SU-DHL-6 (cell line): Measurements from ENCODE around the gene IQCH.

ENCODE experiments used
- EZH2phosphoT487 ChIP-seq: fragments of 200-600 bp; sonication (generic), shearing (Covaris generic); conservative IDR thresholded peaks from 2 replicates; pipeline ENCODE4 v1.6.1; 2018; ENCODE audit warnings: mild to moderate bottlenecking, antibody characterized with exemption, low read length, moderate library complexity, mixed read lengths
- TF ChIP-seq, protein P1 (sequence below): fragments of 200-600 bp; sonication (generic); IDR thresholded peaks from one replicate; pipeline ENCODE4 v1.5.1; 2017; ENCODE audit warnings: antibody characterized with exemption, mild to moderate bottlenecking, low read length, moderate library complexity; ENCODE audit not compliant: insufficient read depth, poor library complexity, severe bottlenecking

DNA sequence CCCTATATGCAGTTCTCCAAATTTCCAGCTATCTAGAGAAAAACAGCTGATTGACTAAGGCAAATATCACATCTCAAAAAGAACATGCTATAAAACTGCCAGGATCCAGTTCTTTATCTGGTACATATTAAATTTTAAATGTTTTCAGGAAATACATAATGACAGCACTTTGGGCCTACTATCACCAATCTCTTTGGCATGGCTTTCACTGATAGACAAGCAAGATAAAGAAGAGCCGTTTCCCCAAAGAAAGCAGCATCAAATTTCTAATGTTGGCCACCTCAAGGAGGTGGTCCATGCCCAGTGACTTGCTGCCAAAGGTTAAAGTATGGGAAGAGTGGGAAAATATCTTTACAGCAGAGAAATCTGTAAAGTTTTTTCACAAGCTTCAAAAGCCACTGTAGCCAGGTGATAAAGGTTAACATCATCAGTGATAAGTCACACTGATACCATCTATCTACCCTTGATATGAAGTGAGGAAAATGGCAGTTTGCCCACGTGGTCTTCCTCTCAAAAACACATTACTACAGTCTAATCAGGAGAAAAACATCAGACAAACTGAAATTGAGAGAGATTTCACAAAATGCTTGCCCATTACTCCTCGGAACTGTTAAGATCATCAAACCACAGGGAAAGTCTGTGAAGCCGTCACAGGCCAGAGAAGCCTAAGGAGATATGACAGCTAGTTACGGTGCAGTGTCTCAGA, 220.0 kb downstream of the IQCH start:
- TF ChIP-seq, protein P1, sequence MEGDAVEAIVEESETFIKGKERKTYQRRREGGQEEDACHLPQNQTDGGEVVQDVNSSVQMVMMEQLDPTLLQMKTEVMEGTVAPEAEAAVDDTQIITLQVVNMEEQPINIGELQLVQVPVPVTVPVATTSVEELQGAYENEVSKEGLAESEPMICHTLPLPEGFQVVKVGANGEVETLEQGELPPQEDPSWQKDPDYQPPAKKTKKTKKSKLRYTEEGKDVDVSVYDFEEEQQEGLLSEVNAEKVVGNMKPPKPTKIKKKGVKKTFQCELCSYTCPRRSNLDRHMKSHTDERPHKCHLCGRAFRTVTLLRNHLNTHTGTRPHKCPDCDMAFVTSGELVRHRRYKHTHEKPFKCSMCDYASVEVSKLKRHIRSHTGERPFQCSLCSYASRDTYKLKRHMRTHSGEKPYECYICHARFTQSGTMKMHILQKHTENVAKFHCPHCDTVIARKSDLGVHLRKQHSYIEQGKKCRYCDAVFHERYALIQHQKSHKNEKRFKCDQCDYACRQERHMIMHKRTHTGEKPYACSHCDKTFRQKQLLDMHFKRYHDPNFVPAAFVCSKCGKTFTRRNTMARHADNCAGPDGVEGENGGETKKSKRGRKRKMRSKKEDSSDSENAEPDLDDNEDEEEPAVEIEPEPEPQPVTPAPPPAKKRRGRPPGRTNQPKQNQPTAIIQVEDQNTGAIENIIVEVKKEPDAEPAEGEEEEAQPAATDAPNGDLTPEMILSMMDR, result no peak
- TF ChIP-seq EZH2phosphoT487, result no peak
